ENCODE measurements around the gene TMC8.
A peak's percentile ranks its signal among the peaks of the same experiment; 100 is the strongest.

Gene TMC8

DNA sequence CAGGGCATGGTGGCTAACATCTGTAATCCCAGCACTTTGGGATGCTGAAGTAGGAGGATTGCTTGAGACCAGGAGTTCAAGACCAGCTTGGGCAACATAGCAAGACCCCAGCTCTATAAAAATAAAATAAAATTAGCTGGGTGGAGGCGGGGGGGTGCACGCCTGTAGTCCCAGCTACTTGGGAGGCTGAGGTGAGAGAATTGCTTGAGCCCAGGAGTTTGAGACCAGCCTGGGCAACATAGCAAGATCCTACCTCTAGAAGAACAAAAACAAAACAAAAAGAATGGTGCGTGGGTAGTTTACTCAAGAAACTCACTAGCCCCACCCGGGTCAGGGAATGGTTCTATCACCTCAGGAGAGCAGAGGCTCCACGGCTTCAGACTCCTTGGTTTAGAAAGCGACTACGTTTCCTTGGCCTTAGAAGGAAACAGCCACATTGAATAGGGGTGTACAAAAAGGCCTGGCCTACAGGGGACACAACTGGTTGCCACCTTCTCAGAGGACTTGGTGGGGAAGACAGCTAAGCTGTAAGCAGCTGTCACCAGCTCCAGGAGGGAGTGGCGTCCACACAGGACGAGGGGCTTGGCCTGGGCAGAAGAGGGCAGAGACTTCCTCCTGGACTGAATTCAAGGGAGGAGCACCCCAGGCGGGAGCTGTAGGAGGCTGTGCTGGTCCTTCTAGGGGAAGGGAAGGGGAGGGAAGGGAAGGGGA lies 55.6 kb downstream of the TMC8 start:
- DNase-seq = no peak

DNA sequence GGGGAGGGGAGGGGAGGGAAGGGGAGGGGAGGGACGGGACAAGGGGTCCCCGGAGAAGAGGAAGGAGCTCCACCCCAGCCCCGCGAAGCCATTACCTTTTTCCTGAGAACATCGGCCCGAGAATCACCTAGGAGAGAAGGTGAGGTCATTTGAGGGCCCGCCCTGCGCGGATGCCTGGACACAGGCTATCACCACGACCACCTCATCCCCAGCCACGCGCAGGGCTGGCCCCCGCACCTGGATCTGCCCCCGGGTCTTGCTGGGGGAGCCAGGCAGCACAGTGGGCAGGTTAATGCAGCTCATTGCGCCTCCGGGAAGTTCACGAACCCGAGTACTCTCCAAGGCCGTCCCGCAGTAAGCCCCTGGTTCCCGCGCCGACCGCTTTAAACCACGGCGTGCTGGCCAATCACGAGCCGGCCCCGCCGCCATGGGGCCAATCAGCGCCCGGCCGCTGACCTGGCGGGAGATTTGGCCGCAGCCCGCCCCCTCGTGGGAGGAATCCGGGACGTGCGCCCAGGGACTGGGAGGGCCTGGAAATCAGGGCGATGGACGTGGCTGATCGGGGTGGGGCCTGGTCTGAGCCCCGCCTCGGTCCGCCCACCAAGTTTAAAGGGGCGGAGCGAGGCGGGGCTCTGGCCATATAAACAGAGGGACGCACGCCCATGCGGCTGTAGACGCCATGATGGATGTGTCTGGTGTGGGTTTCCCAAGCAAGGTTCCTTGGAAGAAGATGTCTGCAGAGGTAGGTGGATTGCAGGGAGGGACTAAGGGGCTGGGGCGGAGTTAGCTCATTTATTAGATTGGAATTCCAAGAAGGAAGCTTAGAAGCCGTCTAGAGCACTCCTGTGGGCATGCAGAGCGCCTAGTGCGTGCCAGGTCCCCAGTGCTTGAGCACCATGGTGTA lies 56.4 kb downstream of the TMC8 start, which contains the start of the genes AFMID and TK1:
Gene AFMID, plus strand, starts transcription at position 671 of the 904 bp plus-strand sequence. Its CDS starts 9 bp downstream, at position 680.
Gene TK1, minus strand, starts transcription at position 361 of the 904 bp plus-strand sequence. Its CDS starts 58 bp downstream, at position 303.
- peak; percentile 44 to 63 (median 56) for DNase-seq

All from activated naive CD4-positive, alpha-beta T cell (primary cell).